HK-2 (cell line): ENCODE data around the gene SLIT3.

ENCODE experiments used
- DNase-seq: peaks from one replicate; pipeline ENCODE4 v3.0.0-alpha.2; 2018; ENCODE audit not compliant: unreplicated experiment

The SLIT3 gene

DNA sequence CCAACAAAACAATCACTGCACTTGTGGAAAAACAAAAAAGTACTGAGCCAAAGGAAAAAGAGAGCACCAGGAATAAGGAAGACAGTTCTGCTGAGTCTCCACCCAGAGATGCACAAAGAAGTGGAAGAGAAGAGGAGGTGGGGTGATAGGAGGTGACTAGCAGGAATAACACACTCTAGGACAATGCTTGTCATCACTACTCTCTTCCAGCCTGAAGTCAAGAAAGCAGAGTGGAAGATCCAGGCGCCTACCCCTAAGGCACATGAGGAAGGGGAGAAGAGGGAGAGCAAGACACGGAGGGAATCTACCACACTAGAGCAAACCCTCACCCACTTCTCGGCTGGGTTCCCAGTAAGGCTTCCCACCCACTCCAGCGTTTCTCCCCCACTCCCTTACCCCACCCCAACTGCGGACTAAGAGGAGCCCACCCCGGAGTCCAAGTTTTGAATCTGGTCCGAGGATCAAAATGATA is 1.7 kb downstream of the SLIT3 start:
- no peak for DNase-seq

DNA sequence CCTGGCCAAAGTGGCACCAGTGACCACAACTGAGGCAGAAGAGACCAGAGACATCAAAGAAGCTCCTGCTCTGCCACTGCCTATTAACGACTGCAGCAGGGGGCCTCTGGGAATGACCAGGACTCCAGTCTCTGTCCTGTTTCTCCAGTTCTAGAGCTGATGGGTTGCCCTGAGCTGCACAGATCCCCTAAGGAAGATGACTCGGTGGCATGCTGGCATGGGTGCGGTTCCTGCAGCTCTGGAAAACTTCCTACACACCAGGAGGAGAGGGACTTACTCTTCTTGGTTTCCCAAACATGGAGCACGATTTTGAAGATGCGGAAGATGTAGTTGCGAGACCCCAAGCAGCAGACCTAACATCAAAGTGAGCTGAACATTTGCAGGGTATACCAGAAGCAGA is 2.7 kb downstream of the SLIT3 start:
- no peak for DNase-seq

DNA sequence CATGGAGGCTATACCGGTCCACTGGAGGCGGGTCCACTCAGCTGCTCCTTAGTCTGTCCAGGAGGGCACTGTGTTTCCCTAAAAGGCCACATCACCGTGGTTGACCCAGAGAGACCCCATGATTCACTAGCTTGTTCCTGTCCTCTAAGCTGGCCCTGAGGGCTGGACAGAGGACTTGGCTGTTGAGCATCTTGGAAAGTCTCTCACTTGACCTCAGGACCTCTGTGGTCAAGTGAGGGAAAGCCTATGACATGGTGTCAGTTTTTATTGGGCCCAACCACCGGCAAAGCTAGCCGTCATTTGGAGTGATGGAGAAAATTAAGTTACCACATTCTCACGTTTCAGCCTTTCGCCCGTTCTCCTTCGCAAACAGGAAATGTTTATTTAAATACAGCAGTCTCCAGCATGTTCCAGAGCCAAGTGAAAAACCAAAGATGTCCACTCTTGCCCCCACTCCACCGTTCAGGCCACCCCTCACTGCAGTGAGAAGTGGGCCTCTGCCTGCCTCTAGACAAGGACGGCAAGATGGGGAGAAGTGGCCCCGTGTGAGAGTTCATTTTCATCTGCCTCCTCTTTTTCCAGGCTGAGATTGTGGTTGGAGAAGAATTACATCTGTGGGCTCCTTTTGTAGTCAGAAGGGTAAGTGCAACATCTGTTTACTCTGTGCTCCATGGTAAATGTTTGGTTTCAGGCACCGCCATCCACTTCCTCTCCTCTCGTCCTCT is 4.4 kb downstream of the SLIT3 start:
- DNase-seq = no peak

DNA sequence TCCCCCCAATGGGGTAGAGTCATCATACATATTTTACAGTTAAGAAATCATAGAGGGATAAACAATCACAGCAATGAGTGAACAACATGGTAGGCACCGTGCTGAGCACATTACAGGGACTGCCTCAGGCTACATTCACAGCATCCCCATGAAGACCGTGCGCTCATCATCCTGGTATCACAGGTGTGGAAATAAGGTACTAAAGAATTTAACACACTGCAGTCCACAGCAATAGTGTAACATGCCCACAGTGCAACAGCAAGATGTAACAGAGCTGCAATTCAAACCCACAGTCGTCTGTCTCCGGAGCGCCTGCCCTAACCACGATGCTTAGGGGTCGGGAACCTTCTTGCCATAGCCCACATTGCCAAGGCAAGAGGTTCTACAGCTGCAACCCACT is 5.6 kb downstream of the SLIT3 start:
- DNase-seq = no peak

DNA sequence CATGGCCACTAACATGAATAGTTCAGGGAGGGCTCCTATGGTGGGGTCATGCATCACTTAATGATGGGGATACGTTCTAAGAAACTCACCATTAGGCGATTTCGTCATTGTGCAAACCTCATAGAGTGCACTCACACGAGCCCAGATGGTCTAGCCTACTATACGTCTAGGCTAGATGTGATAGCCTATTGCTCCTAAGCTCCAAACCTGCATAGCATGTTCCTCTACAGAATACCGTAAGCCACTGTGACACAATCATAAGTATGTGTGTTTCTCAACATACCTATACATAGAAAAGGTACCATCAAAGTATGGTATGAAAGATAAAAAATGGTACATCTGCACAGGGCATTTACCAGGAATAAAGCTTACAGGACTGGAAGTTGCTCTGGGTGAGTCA is 6.3 kb downstream of the SLIT3 start:
- no peak for DNase-seq

DNA sequence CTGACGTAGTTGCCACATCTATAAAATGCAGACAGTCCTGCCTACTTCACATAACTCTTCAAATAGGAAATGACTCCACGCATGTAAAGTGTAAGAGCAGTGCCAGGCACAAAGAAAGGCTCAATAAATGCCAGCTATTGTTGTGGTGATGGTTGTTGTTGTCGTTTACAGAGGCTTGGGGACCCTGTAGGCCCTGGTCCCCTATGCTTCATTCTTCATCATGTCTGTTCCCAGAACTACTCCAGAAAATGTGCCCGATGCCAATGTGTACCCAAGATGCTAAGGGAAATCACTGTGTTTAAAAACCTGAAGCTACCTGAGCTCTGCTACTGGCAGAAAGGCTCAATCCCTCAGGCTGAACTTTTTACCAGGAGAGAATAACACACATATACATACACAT is 9.1 kb downstream of the SLIT3 start:
- DNase-seq = no peak

DNA sequence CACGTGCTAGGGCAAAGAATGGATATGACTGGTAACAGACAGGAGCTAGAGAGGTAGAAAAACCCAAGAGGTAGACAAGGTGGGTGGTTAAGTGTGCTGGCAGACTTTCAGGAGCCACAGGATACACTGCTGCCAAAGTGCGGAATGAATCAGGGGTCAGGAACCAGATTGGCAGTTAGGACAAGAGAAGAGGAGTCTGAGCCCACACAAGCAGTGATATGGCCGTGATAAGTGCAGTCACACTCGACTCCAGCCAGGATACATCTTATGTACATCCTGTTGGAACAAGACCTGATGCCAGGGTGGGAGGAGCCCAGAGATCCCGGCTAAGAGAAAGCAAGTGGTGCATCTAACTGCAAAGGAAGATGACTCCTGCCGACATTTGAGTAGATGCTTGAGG is 10.0 kb downstream of the SLIT3 start:
- DNase-seq = no peak

DNA sequence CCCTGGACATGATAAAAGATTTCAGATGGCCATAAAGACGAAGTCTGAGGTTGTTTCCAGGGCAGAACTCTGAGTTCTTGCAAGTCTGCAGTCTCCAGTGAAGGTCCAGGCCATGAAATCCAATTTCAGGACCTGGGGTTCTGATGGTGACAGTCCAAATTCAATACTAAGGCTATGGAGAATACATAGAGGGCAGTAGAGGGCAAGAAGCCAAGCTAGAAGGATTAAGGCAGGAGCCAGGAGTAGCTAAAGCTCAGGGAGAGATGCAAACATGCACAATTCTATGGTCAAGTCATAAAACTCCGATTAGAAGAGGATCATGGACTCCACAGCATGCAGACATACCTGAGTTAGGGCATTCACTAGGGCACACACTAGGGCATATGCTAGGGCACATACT is 11.4 kb downstream of the SLIT3 start:
- DNase-seq = no peak

DNA sequence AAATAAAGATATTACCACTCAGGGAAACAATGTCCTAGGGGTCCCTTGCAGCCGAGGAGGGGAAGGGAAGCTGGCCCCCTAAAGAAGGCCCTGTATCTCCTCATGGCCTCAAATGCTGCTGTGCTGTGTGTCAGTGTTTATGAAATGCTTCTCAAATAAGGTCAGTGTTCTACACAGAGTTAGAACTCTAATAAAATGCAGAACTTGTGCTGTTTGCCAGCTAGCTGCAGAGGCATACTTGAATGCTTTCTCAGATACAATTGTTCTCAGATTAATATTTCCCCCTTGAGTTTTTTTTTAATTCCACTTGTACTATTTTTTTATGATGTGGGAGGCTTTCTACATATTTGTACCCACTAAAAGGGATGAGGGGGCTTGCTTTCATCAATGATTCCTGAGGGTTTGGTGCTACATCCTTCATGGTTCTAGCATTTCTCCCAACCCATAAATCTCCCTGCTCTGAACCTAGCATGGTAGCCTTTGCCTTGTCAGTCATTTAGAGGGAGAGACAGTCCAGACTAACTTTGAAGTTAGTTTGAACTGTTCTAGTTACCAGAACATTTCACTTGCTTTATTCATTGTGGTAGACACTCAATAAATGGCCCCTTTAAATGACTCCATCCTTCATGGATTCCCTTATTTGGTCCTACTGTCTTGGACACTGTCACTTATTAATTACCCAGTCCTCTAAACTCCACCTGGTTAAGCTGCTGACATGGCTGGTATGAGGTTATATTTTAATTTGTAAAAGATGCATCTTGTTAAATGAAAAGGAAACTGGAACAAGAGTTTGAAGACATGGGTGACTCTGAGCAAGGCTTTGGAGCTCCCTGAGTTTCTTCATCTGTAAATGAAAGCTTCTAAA is 12.6 kb downstream of the SLIT3 start:
- DNase-seq = no peak

DNA sequence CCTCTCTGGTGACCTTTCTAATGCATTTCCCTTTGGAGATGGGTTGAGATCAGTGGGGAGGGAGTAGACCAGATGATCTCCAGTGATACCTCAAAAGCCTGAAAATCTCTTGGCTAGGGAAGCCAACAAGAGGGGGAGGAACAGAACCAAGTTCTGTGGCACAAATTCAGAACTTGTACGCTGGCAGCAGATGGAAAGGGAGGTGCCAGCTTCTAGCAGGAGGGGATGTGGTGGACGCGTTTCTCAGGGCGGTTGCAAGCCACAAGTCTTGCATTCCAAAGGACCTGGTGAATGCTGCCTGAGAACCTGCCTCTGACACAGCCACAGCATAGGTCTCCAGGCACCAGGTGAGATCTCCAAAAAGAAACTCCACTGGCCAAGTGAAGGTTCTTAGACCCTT is 13.4 kb downstream of the SLIT3 start:
- no peak for DNase-seq

DNA sequence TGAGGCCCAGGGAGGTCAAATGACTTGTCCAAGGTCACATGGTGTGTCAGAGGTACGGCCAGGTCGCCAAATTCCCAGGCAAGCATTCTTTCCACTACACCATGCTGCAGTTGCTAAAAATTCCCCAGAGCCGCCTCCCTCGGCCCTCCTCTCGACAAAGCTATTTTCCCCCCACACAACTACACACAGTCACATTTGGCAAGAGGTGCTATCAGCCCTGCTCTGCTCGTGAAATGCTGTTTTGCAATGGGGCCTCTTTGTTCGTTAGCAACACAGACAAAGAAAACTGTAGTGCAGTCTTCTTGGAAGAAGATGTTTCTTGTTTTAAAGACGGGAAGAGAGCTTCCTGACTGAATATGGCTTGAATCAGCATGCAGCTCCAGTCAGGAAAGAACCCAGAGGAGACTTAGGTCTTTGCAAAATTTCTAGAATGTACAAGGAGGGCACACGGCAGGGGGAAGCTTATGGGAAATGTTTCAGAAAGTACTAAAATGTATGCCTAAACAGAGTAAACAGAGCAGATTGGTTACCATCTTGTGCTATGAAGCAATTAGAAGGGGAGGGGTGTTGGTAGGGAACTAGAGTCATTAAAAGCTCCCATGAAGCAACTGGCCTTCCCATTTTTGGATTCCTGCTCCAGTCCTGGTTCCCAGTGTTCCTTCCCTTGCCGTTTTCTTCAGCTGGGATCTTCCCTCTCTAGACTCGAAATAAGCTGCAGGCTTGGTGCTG is 14.2 kb downstream of the SLIT3 start:
- no peak for DNase-seq

DNA sequence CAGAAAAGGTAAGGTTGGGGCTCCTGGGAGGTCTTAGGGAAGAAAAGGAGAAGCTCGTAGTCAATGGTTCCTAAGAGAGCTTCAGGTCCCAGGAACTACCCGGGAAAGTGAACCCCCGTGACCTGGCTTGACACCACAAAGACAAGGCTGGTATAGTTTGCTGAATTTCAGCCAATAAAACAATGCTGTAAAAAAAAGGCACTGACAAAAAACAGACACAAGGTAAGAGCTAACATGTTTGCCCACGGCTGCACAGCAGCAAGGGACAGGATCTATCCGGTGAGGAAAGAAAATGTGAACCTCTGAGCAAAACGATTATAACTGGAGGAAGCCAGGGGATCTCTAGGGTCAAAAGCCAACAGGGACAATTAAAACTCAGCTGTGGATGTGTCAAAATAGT is 17.1 kb downstream of the SLIT3 start:
- DNase-seq = no peak

DNA sequence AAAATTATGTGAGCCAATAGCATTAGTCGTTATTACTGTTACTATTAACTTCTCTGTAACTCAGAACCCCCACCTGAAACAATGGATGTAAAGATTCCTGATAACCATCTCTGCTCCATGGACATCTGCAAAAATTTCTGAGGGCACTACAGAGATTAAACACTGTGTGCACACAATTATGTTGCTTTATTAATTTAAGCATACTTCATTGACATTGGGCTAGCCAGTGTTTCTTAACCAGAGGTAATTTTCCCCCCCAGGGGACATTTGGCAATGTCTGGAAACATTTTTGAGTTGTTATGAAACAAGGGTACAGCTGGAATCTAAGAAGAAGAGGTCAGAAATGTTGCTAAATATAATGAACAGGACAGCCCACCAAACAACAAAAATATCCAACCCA is 19.3 kb downstream of the SLIT3 start:
- no peak for DNase-seq

DNA sequence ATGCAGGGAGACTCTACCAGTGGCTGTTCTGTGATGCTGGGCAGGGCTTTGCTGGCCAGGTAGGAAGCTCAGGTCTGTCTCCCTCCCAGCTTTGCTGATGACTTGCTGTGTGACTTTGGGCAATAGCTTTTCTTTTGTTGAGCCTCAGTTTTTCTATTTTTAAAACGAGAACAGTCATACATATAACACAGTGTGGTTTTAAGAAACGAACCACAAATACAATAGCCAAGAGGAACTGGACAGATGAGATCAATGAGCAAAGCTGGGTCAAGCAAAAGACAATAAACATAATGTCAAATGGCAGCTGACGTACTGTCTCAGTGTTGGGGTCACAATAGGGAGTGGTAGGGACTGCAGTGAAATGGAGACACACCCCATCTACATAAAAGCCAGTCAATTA is 20.2 kb downstream of the SLIT3 start:
- no peak for DNase-seq

DNA sequence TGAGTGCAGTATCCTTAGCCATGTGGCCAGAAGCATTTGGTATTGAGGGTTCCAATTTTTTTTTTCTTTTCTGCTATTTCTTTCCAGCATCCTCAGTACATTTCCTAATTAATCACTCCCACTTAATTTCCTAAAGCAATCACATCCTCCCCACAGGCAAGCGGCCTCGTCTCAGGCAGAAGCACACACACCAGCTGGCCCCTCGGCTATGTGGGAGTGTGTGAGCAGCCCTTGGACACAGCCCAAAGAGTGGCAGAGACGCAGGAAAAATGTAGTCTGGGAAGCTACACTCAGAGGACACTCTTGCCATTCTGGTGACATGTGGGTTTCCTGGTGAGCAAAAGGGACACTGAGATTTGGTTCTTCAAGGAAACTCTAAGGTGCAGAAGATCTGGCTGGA is 20.7 kb downstream of the SLIT3 start:
- DNase-seq = no peak

DNA sequence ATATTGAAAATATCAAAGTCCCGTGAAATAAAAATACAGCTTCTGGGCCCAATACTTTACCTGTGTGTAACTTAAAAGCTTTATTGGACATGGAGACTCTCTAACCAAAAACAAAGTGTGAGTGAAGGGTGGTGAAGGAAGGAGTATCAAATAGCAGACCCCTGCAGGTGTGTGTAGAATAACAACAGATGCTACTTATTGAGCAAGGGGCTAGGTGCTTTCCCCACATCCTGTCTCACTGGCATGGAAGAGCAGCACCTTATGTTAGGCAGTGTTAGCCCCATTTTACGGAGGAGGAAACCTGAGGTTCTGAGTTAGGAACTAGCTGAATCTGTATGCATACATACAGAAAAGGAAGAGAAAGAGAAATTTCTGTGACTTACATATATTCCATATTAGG is 21.8 kb downstream of the SLIT3 start:
- no peak for DNase-seq

DNA sequence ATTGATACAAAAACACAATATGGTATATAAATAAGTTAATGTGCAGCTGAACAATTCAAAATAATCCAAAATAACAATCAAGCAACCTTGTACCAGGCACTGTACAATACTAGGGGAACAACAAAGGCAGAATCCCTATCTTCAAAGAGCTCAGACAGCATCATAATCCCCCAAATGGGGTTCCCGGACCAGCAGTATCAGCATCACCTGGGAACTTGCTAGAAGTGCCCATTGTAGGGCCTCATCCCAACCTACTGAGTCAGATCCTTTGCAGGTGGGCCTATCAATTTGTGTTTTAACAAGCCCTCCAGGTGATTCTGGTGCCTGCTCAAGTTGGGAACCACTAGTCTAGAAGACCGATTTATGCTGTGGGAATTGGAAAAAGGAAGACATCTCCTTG is 27.1 kb downstream of the SLIT3 start:
- no peak for DNase-seq

DNA sequence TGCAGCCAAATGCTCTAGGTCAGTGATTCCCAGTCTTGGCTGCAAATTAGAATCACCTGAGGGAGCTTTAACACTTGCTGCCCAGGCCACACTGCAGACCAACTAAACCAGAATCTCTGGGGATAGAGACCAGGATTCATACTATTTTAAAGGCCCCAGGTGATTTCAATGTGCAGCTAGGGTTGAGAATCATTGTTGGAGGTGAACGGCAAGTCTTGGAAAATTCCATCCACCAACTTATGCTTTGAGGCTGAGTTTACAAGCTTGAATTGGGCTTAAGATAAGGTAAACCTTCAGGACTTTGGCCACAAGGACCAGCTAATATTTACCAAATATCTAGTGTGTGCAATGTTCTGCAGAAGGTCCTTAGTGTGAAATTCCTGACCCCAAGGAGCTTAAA is 27.5 kb downstream of the SLIT3 start:
- DNase-seq = no peak

DNA sequence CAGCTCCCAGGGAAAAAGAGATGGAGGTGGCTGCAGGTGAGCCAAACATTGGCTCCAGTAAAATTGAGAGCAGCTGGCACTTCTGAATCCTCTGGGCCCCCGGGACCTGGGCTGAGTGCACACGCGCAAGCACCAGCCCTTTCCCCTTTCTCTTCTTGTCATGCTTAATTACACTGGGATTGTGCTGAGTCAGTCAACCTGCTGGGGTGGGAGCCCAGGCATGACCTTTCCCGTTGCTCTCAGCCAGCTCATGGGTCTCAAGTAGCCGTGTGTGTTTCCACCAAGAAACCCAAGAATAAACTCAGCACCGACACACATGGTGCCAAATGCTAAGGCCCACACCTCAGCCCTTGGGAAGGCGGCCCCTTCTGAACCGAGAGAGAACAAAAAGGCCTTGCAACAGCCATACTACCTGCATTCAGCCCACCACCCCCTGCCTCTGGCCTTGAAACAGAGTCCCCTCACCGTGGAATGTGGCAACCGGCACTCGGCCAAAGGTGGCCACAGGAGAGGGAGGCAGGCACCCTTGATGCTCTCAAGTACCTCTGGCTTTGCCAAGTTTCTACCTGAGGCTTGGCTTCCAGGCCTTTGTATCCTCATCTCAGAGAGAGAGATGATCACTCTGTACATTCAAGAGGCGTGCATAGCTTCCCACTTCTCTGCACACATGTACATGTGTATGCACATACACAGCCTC is 28.1 kb downstream of the SLIT3 start:
- DNase-seq = peak; percentile 30

DNA sequence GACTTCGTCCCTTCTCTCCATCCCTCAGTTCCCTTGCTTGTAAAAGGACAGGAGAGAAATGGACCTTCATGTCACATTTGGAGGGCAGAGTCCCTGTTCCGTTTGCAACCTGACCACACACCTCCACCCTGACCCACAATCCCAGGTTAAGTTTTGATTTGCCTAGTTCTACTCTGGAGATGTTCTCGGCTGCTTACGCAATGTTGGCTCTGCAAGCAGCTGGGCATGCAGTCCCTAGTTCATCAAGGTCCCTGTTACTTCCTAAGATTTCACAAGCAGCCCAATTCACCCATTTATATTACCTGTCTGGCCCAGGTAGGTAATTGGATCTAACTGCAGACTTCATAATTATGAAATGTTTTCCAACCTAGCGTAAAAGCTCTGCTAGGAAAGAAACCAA is 28.8 kb downstream of the SLIT3 start:
- DNase-seq = no peak

DNA sequence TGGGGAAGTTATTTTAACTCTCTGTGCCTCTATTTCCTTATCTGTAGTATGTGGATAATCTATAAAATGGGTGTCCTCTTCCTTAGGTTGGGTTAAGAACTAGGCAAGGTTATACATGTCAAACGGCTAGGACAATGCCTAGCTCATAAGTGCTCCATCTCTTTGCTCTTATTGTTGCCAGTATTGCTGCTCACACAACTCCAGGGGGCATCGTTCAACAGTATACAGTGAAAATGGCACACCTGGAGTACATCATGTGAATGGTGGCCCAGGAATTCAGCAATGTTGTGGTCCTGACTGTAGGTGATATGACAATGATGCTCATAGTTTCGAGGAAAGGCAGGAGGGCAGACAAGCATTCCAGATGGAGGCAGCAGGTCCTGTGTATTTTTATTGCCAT is 30.1 kb downstream of the SLIT3 start:
- no peak for DNase-seq

DNA sequence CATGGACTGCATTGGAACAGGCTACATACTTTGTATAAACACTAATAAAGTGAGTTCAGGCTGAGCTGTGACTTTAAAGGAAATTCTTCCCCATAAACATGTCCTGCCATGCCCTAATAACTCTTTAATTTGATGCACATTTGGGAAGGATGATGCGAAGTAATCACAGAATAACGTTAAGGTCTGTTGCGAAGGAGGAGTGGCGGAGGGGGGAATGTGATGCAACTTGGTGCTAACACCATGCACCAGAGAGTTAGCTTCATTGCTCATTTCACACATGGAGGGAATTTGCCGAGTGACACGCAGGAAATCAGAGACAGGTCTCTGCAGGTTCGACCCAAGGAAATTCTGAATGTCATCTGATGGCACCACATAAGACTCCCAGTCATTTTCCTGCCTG is 32.9 kb downstream of the SLIT3 start:
- no peak for DNase-seq
